Activated naive CD4-positive, alpha-beta T cell (primary cell): ENCODE data around the gene CD80.

Experiments used
- DNase-seq, 4 experiments: peaks; one replicate each; lab custom pipeline; 2025; lab: John Stamatoyannopoulos, UW

The CD80 gene

GRCh38 chr3:119494597-119494996 lies 64.8 kb downstream of the CD80 start:
- no peak for DNase-seq

GRCh38 chr3:119492810-119493209 lies 66.6 kb downstream of the CD80 start:
- DNase-seq: no peak

- no peak for DNase-seq
These were observed 67.3 kb downstream of the CD80 start for GRCh38 chr3:119492128-119492527.

GRCh38 chr3:119490153-119490552 lies 69.3 kb downstream of the CD80 start:
- no peak for DNase-seq

GRCh38 chr3:119485563-119485962 lies 73.9 kb downstream of the CD80 start:
- DNase-seq: no peak

- DNase-seq: no peak
These were observed 76.3 kb downstream of the CD80 start for GRCh38 chr3:119483101-119483500.

- no peak for DNase-seq
These were observed 78.3 kb downstream of the CD80 start for GRCh38 chr3:119481079-119481478.
